GM12878 (cell line): ENCODE measurements around the gene OSBPL2. TPM values are rescaled to one million over a fixed set of nuclear protein-coding genes. Genes with fewer than 3 reads are reported as not detected.

Experiments used
- ATAC-seq: fragments of 200-7000 bp; cut with Tn5 transposase; 3 replicates; pipeline ENCODE4 v1.9.1; 2020; ENCODE audit warnings: mild to moderate bottlenecking, moderate library complexity
- BruUV-seq: library from RNA; stranded (reverse); fragments of 400-500 nt; replicated peaks from 2 replicates; lab custom pipeline; 2021; lab: Mats Ljungman, UMichigan
- CTCF ChIA-PET: fragments of 300-600 bp; sonication (Branson Sonifier 250); formaldehyde crosslinking; extraction: SDS; loops from one replicate; lab custom pipeline; 2021; ENCODE audit warnings: inconsistent platforms; lab: Yijun Ruan, JAX
- POLR2A ChIA-PET: fragments of 350-600 bp; formaldehyde crosslinking; extraction: SDS; loops from one replicate; lab custom pipeline; 2021; ENCODE audit warnings: inconsistent platforms; lab: Charles Lee
- RAD21 ChIA-PET: fragments of 300-600 bp; sonication (Branson Sonifier 250); formaldehyde crosslinking; loops from one replicate; lab custom pipeline; 2023; ENCODE audit warnings: antibody characterized with exemption; ENCODE audit not compliant: unreplicated experiment; lab: Charles Lee
- SMC1A ChIA-PET: fragments of 300-600 bp; sonication (Branson Sonifier 250); formaldehyde crosslinking; loops from one replicate; lab custom pipeline; 2023; ENCODE audit not compliant: unreplicated experiment, uncharacterized antibody; lab: Charles Lee
- DNase-seq: peaks from one replicate; pipeline ENCODE4 v3.0.0-alpha.2; 2011; ENCODE audit warnings: low read depth, low spot score
- FAIRE-seq: peaks from 3 replicates; lab custom pipeline; 2011; peaks lifted over from hg19 to GRCh38; lab: Jason Lieb, UNC
- H2AFZ ChIP-seq: 2 replicates; pipeline ENCODE4 v1.6.0; 2011; ENCODE audit warnings: low read depth, low read length, control low read depth; ENCODE audit not compliant: control insufficient read depth
- H3K27ac ChIP-seq: 2 replicates; pipeline ENCODE4 v1.5.1; 2011; ENCODE audit warnings: control low read depth; ENCODE audit not compliant: control insufficient read depth, insufficient read depth
- H3K27me3 ChIP-seq, 2 experiments: replicated peaks in 1 of 2; 2 replicates each; pipeline versions ENCODE4 v1.6.0 to v1.6.1; 2011; ENCODE audit warnings: low read length in 1 of 2; ENCODE audit not compliant: control insufficient read depth in 2 of 2, insufficient read depth in 2 of 2
- H3K36me3 ChIP-seq, 2 experiments: 2 replicates each; pipeline ENCODE4 v1.5.1; 2011; ENCODE audit warnings: low read length in 1 of 2; ENCODE audit not compliant: control insufficient read depth in 2 of 2, insufficient read depth in 2 of 2
- H3K4me1 ChIP-seq: 2 replicates; pipeline ENCODE4 v1.6.1; 2011; ENCODE audit warnings: mild to moderate bottlenecking, low read length, moderate library complexity, mixed read lengths; ENCODE audit not compliant: control insufficient read depth, insufficient read depth
- H3K4me2 ChIP-seq: 2 replicates; pipeline ENCODE4 v1.6.0; 2011; ENCODE audit warnings: control low read depth; ENCODE audit not compliant: control insufficient read depth, insufficient read depth
- H3K4me3 ChIP-seq: fragments of 200-600 bp; sonication (generic); 2 replicates; pipeline ENCODE4 v1.5.1; 2016
- H3K79me2 ChIP-seq: 2 replicates; pipeline ENCODE4 v1.6.0; 2011; ENCODE audit warnings: low read length; ENCODE audit not compliant: control insufficient read depth, insufficient read depth
- H3K9ac ChIP-seq: 2 replicates; pipeline ENCODE4 v1.8.0; 2011; ENCODE audit warnings: low read length, control low read depth, mixed read lengths; ENCODE audit not compliant: control insufficient read depth, insufficient read depth
- H3K9me3 ChIP-seq: replicated peaks from 3 replicates; pipeline ENCODE4 v1.5.1; 2011; ENCODE audit warnings: mild to moderate bottlenecking, low read length; ENCODE audit not compliant: control insufficient read depth, insufficient read depth
- H4K20me1 ChIP-seq: 2 replicates; pipeline ENCODE4 v1.6.0; 2011; ENCODE audit not compliant: control insufficient read depth, insufficient read depth
- CBX5 ChIP-seq: sonication (generic); IDR thresholded peaks from 2 replicates; pipeline ENCODE4 v1.6.1; 2016; ENCODE audit warnings: low read depth, moderate library complexity, mild to moderate bottlenecking, inconsistent platforms
- E2F4 ChIP-seq: IDR thresholded peaks from 2 replicates; pipeline ENCODE4 v1.6.1; 2012; ENCODE audit warnings: low read depth, low read length, improper control_type of control experiment
- FOXM1 ChIP-seq: IDR thresholded peaks from 2 replicates; pipeline ENCODE4 v1.6.1; 2012; ENCODE audit warnings: low read depth, mild to moderate bottlenecking, inconsistent platforms, low read length, moderate library complexity
- HDGF ChIP-seq: fragments of 450-650 bp; IDR thresholded peaks from 2 replicates; pipeline ENCODE4 v1.6.1; 2016; ENCODE audit warnings: antibody characterized with exemption
- IRF4 ChIP-seq: IDR thresholded peaks from 2 replicates; pipeline ENCODE4 v1.6.1; 2011; ENCODE audit warnings: low read depth, low read length
- JUND ChIP-seq: IDR thresholded peaks from 2 replicates; pipeline ENCODE4 v1.6.1; 2012; ENCODE audit warnings: low read depth, mild to moderate bottlenecking, low read length, improper control_type of control experiment, moderate library complexity
- REST ChIP-seq: IDR thresholded peaks from 2 replicates; pipeline ENCODE4 v1.6.1; 2012; ENCODE audit warnings: mild to moderate bottlenecking, low read depth, low read length
- SKIL ChIP-seq: fragments of 450-650 bp; IDR thresholded peaks from 2 replicates; pipeline ENCODE4 v1.6.1; 2017; ENCODE audit warnings: mild to moderate bottlenecking, low read depth, inconsistent platforms; ENCODE audit not compliant: poor library complexity, severe bottlenecking
- STAT3 ChIP-seq: IDR thresholded peaks from 2 replicates; pipeline ENCODE4 v1.6.1; 2011; ENCODE audit warnings: low read depth, low read length, improper control_type of control experiment
- SUZ12 ChIP-seq: fragments of 200-600 bp; sonication (generic); IDR thresholded peaks from one replicate; pipeline ENCODE4 v1.6.1; 2018; ENCODE audit warnings: antibody characterized with exemption, mild to moderate bottlenecking; ENCODE audit not compliant: unreplicated experiment
- YBX1 ChIP-seq: fragments of 450-650 bp; IDR thresholded peaks from 2 replicates; pipeline ENCODE4 v1.6.1; 2016; ENCODE audit warnings: antibody characterized with exemption
- ZBTB33 ChIP-seq: fragments of 450-650 bp; IDR thresholded peaks from 2 replicates; pipeline ENCODE4 v1.6.1; 2017; ENCODE audit warnings: mild to moderate bottlenecking
- WGBS: methylation state at CpG from one replicate; pipeline ENCODE4 v1.1.6; 2016; ENCODE audit warnings: low lambda C conversion rate; ENCODE audit not compliant: insufficient replicate concordance, insufficient coverage; ENCODE audit errors: missing lambda C conversion rate; 5-methylcytosine and 5-hydroxymethylcytosine counted together
- in situ Hi-C: fragments of 300-500 bp; cut with MboI; formaldehyde crosslinking; loops from 9 replicates; pipeline ENCODE4 v1.14.3; 2018; ENCODE audit warnings: mixed read lengths
- intact Hi-C: fragments of 100-400 bp; cut with micrococcal nuclease; formaldehyde crosslinking; loops from one replicate; pipeline ENCODE4 v1.14.2; 2022; ENCODE audit not compliant: unreplicated experiment
- polyA plus RNA-seq, 11 experiments: library from polyadenylated mRNA; depleted of rRNA in 4 of 11; unstranded in 6 of 11; stranded (reverse) in 5 of 11; fragments of >200 nt; fragmentation: Nextera tagmentation in 4 of 11; fragmentation: Illumina TruSeq in 1 of 11; extraction: Ambion mirVana in 4 of 11; extraction: Trizol in 1 of 11; gene quantifications; 1 replicate in 1 of 11; 2 replicates in 10 of 11; pipeline versions ENCODE4 v1.2.1 to v1.2.3, GENCODE V29; 2011 to 2016; ENCODE audit warnings: inconsistent platforms in 2 of 11, missing spikeins in 2 of 11, low read depth in 1 of 11
- total RNA-seq, 4 experiments: library from RNA; depleted of rRNA in 3 of 4; stranded (reverse); fragments of >200 nt in 3 of 4; fragmentation: Illumina TruSeq in 1 of 4; extraction: Trizol in 1 of 4; gene quantifications; 2 replicates each; pipeline versions ENCODE4 v1.2.1 to v1.2.3, GENCODE V29; 2013 to 2021

OSBPL2 gene
- total and polyA plus RNA-seq, 10 of the 15 experiments (the other 5 are each of a cell fraction or from before 2014, with no cell fraction given), result 2.8 to 22.3 (median 14.7) TPM

- TF ChIP-seq E2F4 (no peak), STAT3 (no peak), REST (no peak), HDGF (no peak), CBX5 (no peak)
Measured at GRCh38 chr20:62241506-62241905, 3.2 kb downstream of the OSBPL2 start (continued).

GRCh38 chr20:62242176-62242575 lies 3.9 kb downstream of the OSBPL2 start:
- H3K4me2 ChIP-seq, result no peak overlapping the region
- no peaks in the 10 kb centered on the region for H3K27me3 ChIP-seq
- no peak overlapping the region for H3K9ac ChIP-seq
- no peak for ATAC-seq
- RAD21 ChIA-PET, result no interaction called here
- POLR2A ChIA-PET, result no interaction called here
- FAIRE-seq, result no peak
- no peaks in the 10 kb centered on the region; a peak in 2 of 4 replicates for H3K36me3 ChIP-seq
- H3K9me3 ChIP-seq, result no peaks in the 10 kb centered on the region
- H3K79me2 ChIP-seq, result peaks cover 18% of the 10 kb centered on the region
- no peaks in the 10 kb centered on the region; the same call in 1 of the 2 replicates for H4K20me1 ChIP-seq
- SMC1A ChIA-PET, result interaction anchor here (1.6 kb wide), 1 partner anchor 13 kb away, joined by 3 read pairs; no protein-coding TSS in a partner anchor
- 85% methylated on average over 6 of the region's 6 CpGs for WGBS
- CTCF ChIA-PET, result no interaction called here
- in situ Hi-C loops (no loop called here), intact Hi-C loops (no loop called here)
- no peak for DNase-seq
- H3K4me1 ChIP-seq, result peaks cover 12% of the 10 kb centered on the region
- no peak overlapping the region for H2AFZ ChIP-seq
- no peak overlapping the region for H3K27ac ChIP-seq
- BruUV-seq, result no TSS peak
- H3K4me3 ChIP-seq, result no peak overlapping the region
- TF ChIP-seq FOXM1 (no peak), SKIL (no peak), IRF4 (no peak), YBX1 (no peak), JUND (no peak), SUZ12 (no peak), ZBTB33 (no peak)
